HG03097 (cell line): ENCODE results near the gene TSPAN18.

ENCODE experiments used
- ATAC-seq: cut with Tn5 transposase; IDR thresholded peaks from one replicate; pipeline ENCODE4 v1.9.1; 2021; ENCODE audit not compliant: unreplicated experiment, low FRiP score

The TSPAN18 gene

GRCh38 chr11:44775366-44775984 is 48.7 kb downstream of the TSPAN18 start:
- no peak for ATAC-seq

- ATAC-seq, result no peak
Observed at GRCh38 chr11:44775985-44776446, 49.3 kb downstream of the TSPAN18 start.

- ATAC-seq, result no peak
Observed at GRCh38 chr11:44776551-44777208, 49.9 kb downstream of the TSPAN18 start.

GRCh38 chr11:44777209-44778194 is 50.7 kb downstream of the TSPAN18 start:
- ATAC-seq, result no peak

GRCh38 chr11:44778195-44779100 is 51.7 kb downstream of the TSPAN18 start:
- ATAC-seq, result no peak

- no peak for ATAC-seq
Observed at GRCh38 chr11:44779736-44780520, 53.2 kb downstream of the TSPAN18 start.

- no peak for ATAC-seq
Observed at GRCh38 chr11:44780940-44781631, 54.3 kb downstream of the TSPAN18 start.

- ATAC-seq, result no peak
Observed at GRCh38 chr11:44781655-44782054, 54.9 kb downstream of the TSPAN18 start.

GRCh38 chr11:44782478-44782877 is 55.7 kb downstream of the TSPAN18 start:
- ATAC-seq, result no peak

GRCh38 chr11:44784436-44784760 is 57.6 kb downstream of the TSPAN18 start:
- ATAC-seq, result no peak

- no peak for ATAC-seq
Observed at GRCh38 chr11:44784851-44785250, 58.1 kb downstream of the TSPAN18 start.

- ATAC-seq, result no peak
Observed at GRCh38 chr11:44785856-44786607, 59.3 kb downstream of the TSPAN18 start.

- ATAC-seq, result no peak
Observed at GRCh38 chr11:44787070-44787469, 60.3 kb downstream of the TSPAN18 start.

GRCh38 chr11:44787981-44788380 is 61.2 kb downstream of the TSPAN18 start:
- no peak for ATAC-seq

- no peak for ATAC-seq
Observed at GRCh38 chr11:44788536-44789261, 61.9 kb downstream of the TSPAN18 start.

- no peak for ATAC-seq
Observed at GRCh38 chr11:44789496-44789895, 62.7 kb downstream of the TSPAN18 start.

GRCh38 chr11:44790211-44790610 is 63.4 kb downstream of the TSPAN18 start:
- no peak for ATAC-seq
